H1 (cell line): ENCODE data around the gene CTCF. TPM values are rescaled to one million over a fixed set of nuclear protein-coding genes. Genes with fewer than 3 reads are reported as not detected.

Experiments
- CHD7 ChIP-seq: fragments of 300-600 bp; sonication (generic); IDR thresholded peaks from 2 replicates; pipeline ENCODE4 v1.7.1; 2012; ENCODE audit warnings: low read length, moderate library complexity, mild to moderate bottlenecking, inconsistent platforms; ENCODE audit not compliant: insufficient replicate concordance
- EGR1 ChIP-seq: IDR thresholded peaks from 2 replicates; pipeline ENCODE4 v1.6.1; 2011; ENCODE audit warnings: low read depth, low read length, borderline replicate concordance
- KDM1A ChIP-seq: fragments of 200-600, 300-600 bp; sonication (generic); IDR thresholded peaks from 2 replicates; pipeline ENCODE4 v1.7.1; 2016; ENCODE audit warnings: mild to moderate bottlenecking, low read length, borderline replicate concordance
- USF2 ChIP-seq: IDR thresholded peaks from 2 replicates; pipeline ENCODE4 v1.6.1; 2011; ENCODE audit warnings: low read length, improper control_type of control experiment
- polyA plus RNA-seq, 7 experiments: library from polyadenylated mRNA; depleted of rRNA in 3 of 7; stranded (reverse) in 5 of 7; unstranded in 2 of 7; fragments of >200 nt in 5 of 7; fragments of 200-250 nt in 2 of 7; gene quantifications; 1 replicate in 5 of 7; 2 replicates in 1 of 7; 4 replicates in 1 of 7; pipeline versions ENCODE4 v1.2.1 to v1.2.3, GENCODE V29; 2011 to 2013; ENCODE audit warnings: missing spikeins in 2 of 7, mixed read lengths in 2 of 7
- total RNA-seq: library from RNA; stranded (reverse); fragmentation: NEBNext Ultra II Directional; extraction: Animal tissue kit (Norgen Biotek cat#: 25700); gene quantifications from 2 replicates; pipeline ENCODE4 v1.2.1, GENCODE V29; 2021

Gene CTCF
- total and polyA plus RNA-seq, 2 of the 8 experiments (the other 6 are each of a cell fraction or from before 2014, with no cell fraction given): 32.4 to 66.0 TPM

GRCh38 chr16:67549936-67550335 is 12.4 kb upstream of the CTCF start (continued):
- TF ChIP-seq CHD7 (no peak), EGR1 (no peak), USF2 (no peak), KDM1A (no peak)
- TF ChIP-seq, all 59 proteins: peak for 0
